Panc1 (cell line): Measurements from ENCODE around the gene AKAP10. TPM values are rescaled to one million over a fixed set of nuclear protein-coding genes. Genes with fewer than 3 reads are reported as not detected.

Source experiments
- ATAC-seq: fragments of 200-7000 bp; cut with Tn5 transposase; 2 replicates; pipeline ENCODE4 v1.9.1; 2020; ENCODE audit warnings: mild to moderate bottlenecking, moderate library complexity
- BruUV-seq: library from RNA; stranded (reverse); fragments of 400-500 nt; replicated peaks from 2 replicates; lab custom pipeline; 2021; lab: Mats Ljungman, UMichigan
- CTCF ChIA-PET: fragments of 300-600 bp; sonication (Branson Sonifier 250); formaldehyde crosslinking; loops from one replicate; lab custom pipeline; 2022; ENCODE audit warnings: antibody characterized with exemption; lab: Charles Lee
- POLR2A ChIA-PET: fragments of 300-600 bp; sonication (Branson Sonifier 250); formaldehyde crosslinking; loops from one replicate; lab custom pipeline; 2022; ENCODE audit warnings: antibody characterized with exemption; lab: Charles Lee
- DNase-seq: peaks from one replicate; pipeline ENCODE4 v3.0.0-alpha.2; 2010; ENCODE audit warnings: low read depth, low spot score
- H3K27ac ChIP-seq: 2 replicates; pipeline ENCODE4 v1.5.1; 2011; ENCODE audit warnings: mild to moderate bottlenecking, low read length, inconsistent platforms
- H3K27me3 ChIP-seq: fragments of 200-500 bp; sonication (Bioruptor generic); 2 replicates; pipeline ENCODE4 v1.6.0; 2014; ENCODE audit warnings: low read length, inconsistent platforms; ENCODE audit not compliant: control insufficient read depth, insufficient read depth
- H3K36me3 ChIP-seq: fragments of 200-500 bp; sonication (Bioruptor generic); 2 replicates; pipeline ENCODE4 v1.5.1; 2014; ENCODE audit warnings: inconsistent platforms, mild to moderate bottlenecking, low read length, moderate library complexity; ENCODE audit not compliant: control insufficient read depth, insufficient read depth
- H3K4me1 ChIP-seq: 2 replicates; pipeline ENCODE4 v1.5.1; 2011; ENCODE audit warnings: inconsistent platforms, mild to moderate bottlenecking, low read length, moderate library complexity; ENCODE audit not compliant: control insufficient read depth, insufficient read depth
- H3K4me3 ChIP-seq, 2 experiments: 2 replicates each; pipeline ENCODE4 v1.5.1; 2011 to 2012; ENCODE audit warnings: low read depth in 2 of 2, low read length in 2 of 2, mild to moderate bottlenecking in 2 of 2, inconsistent platforms in 1 of 2, moderate library complexity in 1 of 2
- H3K9me3 ChIP-seq: fragments of 200-500 bp; sonication (Bioruptor generic); 2 replicates; pipeline ENCODE4 v1.5.1; 2014; ENCODE audit warnings: low read depth, mild to moderate bottlenecking, inconsistent platforms, low read length, moderate library complexity; ENCODE audit not compliant: control insufficient read depth, insufficient read depth
- POLR2AphosphoS5 ChIP-seq: IDR thresholded peaks from 2 replicates; pipeline ENCODE4 v1.6.1; 2012; ENCODE audit warnings: mild to moderate bottlenecking, low read depth, low read length, moderate library complexity
- SIN3A ChIP-seq: IDR thresholded peaks from 2 replicates; pipeline ENCODE4 v1.6.1; 2012; ENCODE audit warnings: low read depth, mild to moderate bottlenecking, low read length, moderate library complexity, borderline replicate concordance; ENCODE audit not compliant: insufficient read depth
- TCF7L2 ChIP-seq: IDR thresholded peaks from 2 replicates; pipeline ENCODE4 v1.6.1; 2011; ENCODE audit warnings: mild to moderate bottlenecking, low read depth, low read length, inconsistent platforms
- in situ Hi-C: cut with HindIII; loops from 2 replicates; pipeline ENCODE4 v1.10.0; 2016; ENCODE audit warnings: low sequenced_read_pairs, low pct_unique_long_range_greater_than_20kb
- intact Hi-C: fragments of 100-400 bp; cut with micrococcal nuclease; formaldehyde crosslinking; loops from one replicate; pipeline ENCODE4 v1.10.0; 2022; ENCODE audit not compliant: unreplicated experiment
- total RNA-seq: library from RNA; stranded (reverse); gene quantifications from one replicate; pipeline ENCODE4 v1.2.1, GENCODE V29; 2021; ENCODE audit not compliant: unreplicated experiment
- TF ChIP-seq, protein P1 (sequence below), 2 experiments: IDR thresholded peaks; 2 replicates each; pipeline ENCODE4 v1.6.1; 2011 to 2012; ENCODE audit warnings: low read depth in 2 of 2, control low read depth in 1 of 2, low read length in 1 of 2, mild to moderate bottlenecking in 1 of 2, moderate library complexity in 1 of 2; ENCODE audit not compliant: insufficient read depth in 1 of 2
- TF ChIP-seq, protein P2 (sequence below): fragments of 450-650 bp; IDR thresholded peaks from 2 replicates; pipeline ENCODE4 v1.5.1; 2017; ENCODE audit warnings: mild to moderate bottlenecking

The AKAP10 gene
- total RNA-seq, 1 experiment from 2014 or later, result 24.6 TPM

DNA sequence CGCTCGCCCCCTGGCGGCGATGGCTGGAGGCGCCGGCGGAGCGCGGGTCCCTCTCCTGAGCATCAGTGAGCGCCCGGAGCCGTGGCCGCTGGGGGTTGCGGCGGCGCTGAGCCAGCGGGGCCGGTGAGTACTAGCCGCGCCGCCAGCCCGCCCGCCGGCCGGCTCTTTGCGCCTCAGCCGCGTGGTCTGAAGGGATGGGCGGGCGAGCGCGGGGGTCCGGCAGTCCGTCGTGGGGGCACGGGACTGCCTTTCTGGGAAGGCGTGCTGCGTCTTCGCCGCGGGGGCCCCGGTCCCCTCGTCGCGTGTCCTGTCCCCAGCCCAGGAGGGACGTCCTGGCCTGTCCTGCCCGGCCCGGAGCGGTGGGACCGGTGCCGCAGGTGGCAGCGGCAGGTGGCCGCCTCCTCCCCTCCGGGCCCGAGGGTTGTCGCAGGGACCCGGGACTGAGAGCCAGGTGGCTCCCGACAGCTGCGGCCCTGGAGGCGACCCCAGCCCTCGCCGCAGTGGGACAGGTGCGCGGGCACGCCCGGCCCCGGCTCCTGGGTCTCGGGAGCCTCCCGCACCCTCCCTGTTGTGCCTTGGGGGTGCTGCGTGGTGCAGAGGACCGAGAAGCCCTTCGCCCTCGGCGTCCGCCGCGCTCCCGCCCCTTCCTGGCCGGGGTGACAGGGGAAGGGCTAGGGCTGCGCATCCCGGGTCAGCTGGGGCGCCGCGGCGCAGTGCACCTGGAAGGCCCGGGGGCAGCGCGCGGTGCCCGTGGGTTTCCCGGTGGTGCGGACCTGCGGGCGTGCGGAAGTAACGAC, 31.9 kb upstream of the AKAP10 start, which contains the start of gene SPECC1:
SPECC1 (plus strand) TSS at position 58 of the 797 bp plus-strand sequence. CDS start 87,293 bp downstream, outside the sequence.
- no peaks in the 10 kb centered on the region for H3K27me3 ChIP-seq
- no peaks in the 10 kb centered on the region; the same call in 1 of the 2 replicates for H3K4me1 ChIP-seq
- ATAC-seq (peak; percentile 90), DNase-seq (peak; percentile 48)
- H3K27ac ChIP-seq, result peak within 1 kb of the TSS; percentile 96
- H3K36me3 ChIP-seq, result no peaks in the 10 kb centered on the region
- 0 out of 2 replicates have a peak, but pooled peaks cover 7% of the 10 kb centered on the region for H3K9me3 ChIP-seq
- H3K4me3 ChIP-seq, result peak within 1 kb of the TSS; percentile 70 to 87
- POLR2A ChIA-PET, result no interaction called here
- no TSS peak for BruUV-seq
- in situ Hi-C loops (no loop called here), intact Hi-C loops (loop anchor here (5.0 kb wide), 1 partner anchor 83 kb away; no protein-coding TSS in a partner anchor)
- TF ChIP-seq, protein P1, sequence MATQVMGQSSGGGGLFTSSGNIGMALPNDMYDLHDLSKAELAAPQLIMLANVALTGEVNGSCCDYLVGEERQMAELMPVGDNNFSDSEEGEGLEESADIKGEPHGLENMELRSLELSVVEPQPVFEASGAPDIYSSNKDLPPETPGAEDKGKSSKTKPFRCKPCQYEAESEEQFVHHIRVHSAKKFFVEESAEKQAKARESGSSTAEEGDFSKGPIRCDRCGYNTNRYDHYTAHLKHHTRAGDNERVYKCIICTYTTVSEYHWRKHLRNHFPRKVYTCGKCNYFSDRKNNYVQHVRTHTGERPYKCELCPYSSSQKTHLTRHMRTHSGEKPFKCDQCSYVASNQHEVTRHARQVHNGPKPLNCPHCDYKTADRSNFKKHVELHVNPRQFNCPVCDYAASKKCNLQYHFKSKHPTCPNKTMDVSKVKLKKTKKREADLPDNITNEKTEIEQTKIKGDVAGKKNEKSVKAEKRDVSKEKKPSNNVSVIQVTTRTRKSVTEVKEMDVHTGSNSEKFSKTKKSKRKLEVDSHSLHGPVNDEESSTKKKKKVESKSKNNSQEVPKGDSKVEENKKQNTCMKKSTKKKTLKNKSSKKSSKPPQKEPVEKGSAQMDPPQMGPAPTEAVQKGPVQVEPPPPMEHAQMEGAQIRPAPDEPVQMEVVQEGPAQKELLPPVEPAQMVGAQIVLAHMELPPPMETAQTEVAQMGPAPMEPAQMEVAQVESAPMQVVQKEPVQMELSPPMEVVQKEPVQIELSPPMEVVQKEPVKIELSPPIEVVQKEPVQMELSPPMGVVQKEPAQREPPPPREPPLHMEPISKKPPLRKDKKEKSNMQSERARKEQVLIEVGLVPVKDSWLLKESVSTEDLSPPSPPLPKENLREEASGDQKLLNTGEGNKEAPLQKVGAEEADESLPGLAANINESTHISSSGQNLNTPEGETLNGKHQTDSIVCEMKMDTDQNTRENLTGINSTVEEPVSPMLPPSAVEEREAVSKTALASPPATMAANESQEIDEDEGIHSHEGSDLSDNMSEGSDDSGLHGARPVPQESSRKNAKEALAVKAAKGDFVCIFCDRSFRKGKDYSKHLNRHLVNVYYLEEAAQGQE (IDR thresholded peaks at IDR 0.05; ENCODE audit: insufficient read depth in 1 of 2, low read depth in 2 of 2, low read length in 1 of 2), result 0 out of 4 replicates have a peak, but pooled peaks of 1 of the 2 experiments have one; percentile 8
- TF ChIP-seq TCF7L2 (no peak), POLR2AphosphoS5 (peak; percentile 48; the same call in 1 of the 2 replicates), SIN3A (peak; percentile 5; the same call in 1 of the 2 replicates)
- TF ChIP-seq, protein P2, sequence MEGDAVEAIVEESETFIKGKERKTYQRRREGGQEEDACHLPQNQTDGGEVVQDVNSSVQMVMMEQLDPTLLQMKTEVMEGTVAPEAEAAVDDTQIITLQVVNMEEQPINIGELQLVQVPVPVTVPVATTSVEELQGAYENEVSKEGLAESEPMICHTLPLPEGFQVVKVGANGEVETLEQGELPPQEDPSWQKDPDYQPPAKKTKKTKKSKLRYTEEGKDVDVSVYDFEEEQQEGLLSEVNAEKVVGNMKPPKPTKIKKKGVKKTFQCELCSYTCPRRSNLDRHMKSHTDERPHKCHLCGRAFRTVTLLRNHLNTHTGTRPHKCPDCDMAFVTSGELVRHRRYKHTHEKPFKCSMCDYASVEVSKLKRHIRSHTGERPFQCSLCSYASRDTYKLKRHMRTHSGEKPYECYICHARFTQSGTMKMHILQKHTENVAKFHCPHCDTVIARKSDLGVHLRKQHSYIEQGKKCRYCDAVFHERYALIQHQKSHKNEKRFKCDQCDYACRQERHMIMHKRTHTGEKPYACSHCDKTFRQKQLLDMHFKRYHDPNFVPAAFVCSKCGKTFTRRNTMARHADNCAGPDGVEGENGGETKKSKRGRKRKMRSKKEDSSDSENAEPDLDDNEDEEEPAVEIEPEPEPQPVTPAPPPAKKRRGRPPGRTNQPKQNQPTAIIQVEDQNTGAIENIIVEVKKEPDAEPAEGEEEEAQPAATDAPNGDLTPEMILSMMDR, result peak; percentile 99
- CTCF ChIA-PET, result interaction anchor here (0.6 kb wide), 3 partner anchors 9 to 69 kb away, joined by 3 to 6 read pairs (median 4); no protein-coding TSS in a partner anchor

DNA sequence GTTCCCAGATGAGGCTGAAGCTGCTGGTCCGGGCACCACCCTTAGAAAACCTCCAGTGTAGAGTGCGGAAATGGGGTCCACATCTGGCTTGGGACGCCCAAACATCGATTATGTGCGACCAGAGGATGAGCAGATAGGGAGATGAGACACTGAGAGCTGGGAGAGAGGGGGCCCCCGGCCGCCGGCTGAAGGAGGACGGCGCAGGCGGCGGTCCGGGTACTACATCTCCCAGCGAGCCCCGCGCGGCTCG, 31.3 kb upstream of the AKAP10 start:
- ATAC-seq (peak; percentile 45; the same call in 1 of the 2 replicates), DNase-seq (peak; percentile 39)
- H3K27me3 ChIP-seq, result no peaks in the 10 kb centered on the region
- no TSS peak for BruUV-seq
- TF ChIP-seq, protein P2, result no peak
- no peak for TF ChIP-seq TCF7L2
- ChIA-PET POLR2A (no interaction called here), CTCF (no interaction called here)
- H3K4me1 ChIP-seq, result no peaks in the 10 kb centered on the region; the same call in 1 of the 2 replicates
- no peaks in the 10 kb centered on the region for H3K36me3 ChIP-seq
- peak overlapping the region; percentile 70 to 87 for H3K4me3 ChIP-seq
- 0 out of 2 replicates have a peak, but pooled peaks cover 7% of the 10 kb centered on the region for H3K9me3 ChIP-seq
- intact Hi-C loops (no loop called here), in situ Hi-C loops (no loop called here)
- peak overlapping the region; percentile 74 for H3K27ac ChIP-seq
